HepG2 (cell line): Measurements from ENCODE around the gene MAPK6. TPM values are rescaled to one million over a fixed set of nuclear protein-coding genes. Genes with fewer than 3 reads are reported as not detected.
A peak's percentile ranks its signal among the peaks of the same experiment; 100 is the strongest.

Experiments used
- AKNA ChIP-seq: sonication (generic); formaldehyde crosslinking; IDR thresholded peaks from 2 replicates; pipeline ENCODE4 v1.4.0; 2020; ENCODE audit warnings: missing genetic modification reagents, borderline replicate concordance
- CREB1 ChIP-seq, 2 experiments: fragments of 450-650 bp in 1 of 2; IDR thresholded peaks; 2 replicates each; pipeline ENCODE4 v1.6.1; 2016 to 2017; ENCODE audit warnings: control low read depth in 1 of 2, mild to moderate bottlenecking in 1 of 2, missing compliant biosample characterization in 1 of 2, missing genetic modification characterization in 1 of 2
- HMGXB4 ChIP-seq, 2 experiments: sonication (generic) in 1 of 2; formaldehyde crosslinking in 1 of 2; IDR thresholded peaks; 2 replicates each; pipeline versions ENCODE4 v1.4.0 to v1.6.1; 2018 to 2020; ENCODE audit warnings: missing genetic modification reagents in 2 of 2, borderline replicate concordance in 1 of 2, low read depth in 1 of 2, mild to moderate bottlenecking in 1 of 2, missing biosample characterization in 1 of 2
- MTF1 ChIP-seq: sonication (generic); formaldehyde crosslinking; IDR thresholded peaks from 2 replicates; pipeline ENCODE4 v1.5.0; 2020; ENCODE audit warnings: missing genetic modification reagents
- NCOR1 ChIP-seq: fragments of 200-600 bp; sonication (generic); IDR thresholded peaks from 2 replicates; pipeline ENCODE4 v1.7.0; 2017; ENCODE audit warnings: antibody characterized with exemption, low read length, borderline replicate concordance
- NFIC ChIP-seq: IDR thresholded peaks from 2 replicates; pipeline ENCODE4 v1.6.1; 2012; ENCODE audit warnings: mild to moderate bottlenecking, low read length, inconsistent platforms
- PHB2 ChIP-seq: fragments of 450-650 bp; IDR thresholded peaks from 2 replicates; pipeline ENCODE4 v1.6.1; 2018; ENCODE audit not compliant: partially characterized antibody
- PHF8 ChIP-seq: sonication (generic); formaldehyde crosslinking; IDR thresholded peaks from 2 replicates; pipeline ENCODE4 v1.5.0; 2020; ENCODE audit warnings: missing genetic modification reagents
- POGK ChIP-seq: sonication (generic); formaldehyde crosslinking; conservative IDR thresholded peaks from 2 replicates; pipeline ENCODE4 v1.8.0; 2022; ENCODE audit warnings: mild to moderate bottlenecking, moderate library complexity, missing genetic modification reagents
- TBL1XR1 ChIP-seq: fragments of 150-350 bp; IDR thresholded peaks from 2 replicates; pipeline ENCODE4 v1.6.1; 2014; ENCODE audit warnings: borderline replicate concordance, low read length; ENCODE audit not compliant: partially characterized antibody
- TRIM24 ChIP-seq: sonication (generic); formaldehyde crosslinking; IDR thresholded peaks from 2 replicates; pipeline ENCODE4 v1.8.0; 2022; ENCODE audit warnings: mild to moderate bottlenecking, missing genetic modification reagents
- ZNF235 ChIP-seq: sonication (generic); formaldehyde crosslinking; IDR thresholded peaks from 2 replicates; pipeline ENCODE4 v1.8.1; 2023; ENCODE audit warnings: mild to moderate bottlenecking, missing genetic modification reagents, borderline replicate concordance
- ZNF354B ChIP-seq: sonication (generic); formaldehyde crosslinking; IDR thresholded peaks from 2 replicates; pipeline ENCODE4 v1.8.0; 2022; ENCODE audit warnings: mild to moderate bottlenecking, missing genetic modification reagents
- ZNF503 ChIP-seq: sonication (generic); formaldehyde crosslinking; IDR thresholded peaks from 2 replicates; pipeline ENCODE4 v1.4.0; 2020; ENCODE audit warnings: missing genetic modification reagents
- ZNF766 ChIP-seq: sonication (generic); formaldehyde crosslinking; IDR thresholded peaks from 2 replicates; pipeline ENCODE4 v1.5.0; 2020; ENCODE audit warnings: missing genetic modification reagents, borderline replicate concordance
- ZNF839 ChIP-seq: sonication (generic); formaldehyde crosslinking; IDR thresholded peaks from 2 replicates; pipeline ENCODE4 v1.4.0; 2020; ENCODE audit warnings: missing genetic modification reagents, mild to moderate bottlenecking, borderline replicate concordance
- ZNF891 ChIP-seq: sonication (generic); formaldehyde crosslinking; IDR thresholded peaks from 2 replicates; pipeline ENCODE4 v1.5.0; 2020; ENCODE audit warnings: mild to moderate bottlenecking, missing genetic modification reagents
- polyA plus RNA-seq, 8 experiments: library from polyadenylated mRNA; depleted of rRNA in 3 of 8; stranded (reverse) in 7 of 8; unstranded in 1 of 8; fragments of >200 nt; fragmentation: Illumina TruSeq in 4 of 8; extraction: Trizol in 4 of 8; gene quantifications; 2 replicates each; pipeline versions ENCODE4 v1.2.1 to v1.2.3, GENCODE V29; 2011 to 2016; ENCODE audit warnings: low read depth in 4 of 8, missing spikeins in 1 of 8, mixed read lengths in 1 of 8; ENCODE audit not compliant: insufficient read depth in 1 of 8
- total RNA-seq, 5 experiments: library from RNA; depleted of rRNA; stranded (reverse); fragments of >200 nt; fragmentation: Illumina TruSeq; extraction: Trizol; gene quantifications; 2 replicates each; pipeline ENCODE4 v1.2.3, GENCODE V29; 2016; ENCODE audit warnings: low read depth in 1 of 5

MAPK6 gene
- total and polyA plus RNA-seq, 2 of the 13 experiments (the other 11 are each of a cell fraction or from before 2014, with no cell fraction given), result 89.5 to 99.7 TPM

- TF ChIP-seq ZNF766, result peak; percentile 88
- TF ChIP-seq TRIM24 (CRISPR knock-in tag), result no peak
- TF ChIP-seq ZNF354B (CRISPR knock-in tag), result no peak
- no peak for TF ChIP-seq AKNA (CRISPR knock-in tag)
- TF ChIP-seq PHB2, result no peak
- TF ChIP-seq ZNF839, result no peak
- TF ChIP-seq NFIC, result no peak
- peak; percentile 84; the same call in 1 of the 2 replicates for TF ChIP-seq POGK (CRISPR knock-in tag)
- peak; percentile 86 for TF ChIP-seq CREB1 (IDR thresholded peaks at IDR 0.05)
- peak; percentile 77; the same call in 1 of the 2 replicates for TF ChIP-seq CREB1 (CRISPR knock-in tag; IDR thresholded peaks at IDR 0.05)
- TF ChIP-seq TBL1XR1, result no peak
- peak; percentile 74 for TF ChIP-seq PHF8 (CRISPR knock-in tag)
- TF ChIP-seq ZNF503 (CRISPR knock-in tag), result 0 out of 2 replicates have a peak, but pooled peaks have one; percentile 44
- no peak for TF ChIP-seq MTF1 (CRISPR knock-in tag)
- 0 out of 2 replicates have a peak, but pooled peaks have one; percentile 83 for TF ChIP-seq ZNF235 (CRISPR knock-in tag)
- TF ChIP-seq HMGXB4 (CRISPR knock-in tag; IDR thresholded peaks at IDR 0.05; ENCODE audit: borderline replicate concordance in 1 of 2, low read depth in 1 of 2), result peak in 1 of 2 experiments; percentile 72; a peak in 2 of 4 replicates
- TF ChIP-seq ZNF891 (CRISPR knock-in tag), result no peak
- TF ChIP-seq NCOR1, result no peak
Observed at GRCh38 chr15:52018693-52019393, at the start of gene MAPK6 (continued).
